ENCODE data around the gene CACNA2D3.

DNA sequence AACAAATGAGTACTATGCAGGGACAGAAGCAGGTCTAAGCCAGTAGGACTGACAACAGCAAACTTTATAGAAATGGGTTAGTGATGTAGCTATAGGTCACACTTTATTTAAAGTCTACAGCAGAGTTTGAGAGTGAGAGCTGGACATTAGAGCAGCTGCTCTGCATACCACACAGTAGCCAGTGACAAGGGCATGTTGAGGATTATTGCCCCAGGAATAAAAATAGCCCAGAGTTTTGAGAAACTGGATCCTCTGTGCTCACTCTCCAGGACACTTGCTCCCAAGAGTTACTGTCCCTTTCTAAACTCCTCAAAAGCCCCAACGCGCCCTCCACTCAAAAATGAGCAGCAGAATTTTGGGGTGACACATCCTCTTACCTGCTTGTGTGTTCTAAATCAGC, 784.4 kb downstream of the CACNA2D3 start:
- TF ChIP-seq POLR2A (IDR thresholded peaks at IDR 0.05) (no peak), CTCF (IDR thresholded peaks at IDR 0.05) (no peak)

All from tibial nerve (tissue), 3 donors.